ENCODE data around the gene FKBP5.

Gene FKBP5

GRCh38 chr6:35624341-35625070 lies 64.2 kb downstream of the FKBP5 start:
- DNase-seq (ENCODE audit: low read depth, low spot score): no peak
- TF ChIP-seq CTCF (IDR thresholded peaks at IDR 0.05; ENCODE audit: low read depth, low read length): peak; percentile 44
- in situ Hi-C loops (cut with HindIII; ENCODE audit: low sequenced_read_pairs): no loop called here
- H3K4me3 ChIP-seq (ENCODE audit: low read depth, low read length): no peak overlapping the region

DNA sequence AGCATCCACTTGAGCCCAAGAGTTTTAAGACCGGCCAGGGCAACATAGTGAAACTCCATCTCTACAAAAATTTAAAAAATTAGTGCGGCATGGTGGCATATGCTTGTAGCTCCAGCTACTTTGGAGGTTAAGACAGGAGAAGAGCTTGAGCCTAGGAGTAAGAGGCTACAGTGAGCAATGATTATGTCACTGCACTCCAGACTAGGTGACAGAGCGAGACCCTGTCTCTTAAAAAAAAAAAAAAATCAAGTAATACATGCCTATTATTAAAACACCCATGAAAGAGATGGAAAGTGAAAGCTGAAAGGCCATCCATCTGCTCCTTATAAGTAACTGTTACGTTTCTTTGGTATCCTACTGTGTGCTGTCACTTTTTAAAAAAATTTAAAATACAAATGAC lies 66.4 kb downstream of the FKBP5 start:
- H3K4me3 ChIP-seq (ENCODE audit: low read depth, low read length): no peak overlapping the region
- in situ Hi-C loops (cut with HindIII; ENCODE audit: low sequenced_read_pairs): no loop called here
- DNase-seq (ENCODE audit: low read depth, low spot score): no peak
- TF ChIP-seq CTCF (IDR thresholded peaks at IDR 0.05; ENCODE audit: low read depth, low read length): no peak

- no peak for TF ChIP-seq CTCF (IDR thresholded peaks at IDR 0.05; ENCODE audit: low read depth, low read length)
- in situ Hi-C loops (cut with HindIII; ENCODE audit: low sequenced_read_pairs): no loop called here
- DNase-seq (ENCODE audit: low read depth, low spot score): no peak
- no peak overlapping the region for H3K4me3 ChIP-seq (ENCODE audit: low read depth, low read length)
Measured at GRCh38 chr6:35620706-35621105, 68.0 kb downstream of the FKBP5 start.

GRCh38 chr6:35613762-35614161 lies 75.0 kb downstream of the FKBP5 start:
- no peak overlapping the region for H3K4me3 ChIP-seq (ENCODE audit: low read depth, low read length)
- in situ Hi-C loops (cut with HindIII; ENCODE audit: low sequenced_read_pairs): no loop called here
- DNase-seq (ENCODE audit: low read depth, low spot score): no peak
- TF ChIP-seq CTCF (IDR thresholded peaks at IDR 0.05; ENCODE audit: low read depth, low read length): no peak

- no peak overlapping the region for H3K4me3 ChIP-seq (ENCODE audit: low read depth, low read length)
- TF ChIP-seq CTCF (IDR thresholded peaks at IDR 0.05; ENCODE audit: low read depth, low read length): no peak
- DNase-seq (ENCODE audit: low read depth, low spot score): peak; percentile 81
- in situ Hi-C loops (cut with HindIII; ENCODE audit: low sequenced_read_pairs): no loop called here
Measured at GRCh38 chr6:35611240-35611639, 77.5 kb downstream of the FKBP5 start.

GRCh38 chr6:35610830-35611229 lies 77.9 kb downstream of the FKBP5 start:
- H3K4me3 ChIP-seq (ENCODE audit: low read depth, low read length): no peak overlapping the region
- in situ Hi-C loops (cut with HindIII; ENCODE audit: low sequenced_read_pairs): no loop called here
- TF ChIP-seq CTCF (IDR thresholded peaks at IDR 0.05; ENCODE audit: low read depth, low read length): no peak
- DNase-seq (ENCODE audit: low read depth, low spot score): no peak

All from astrocyte of the spinal cord (primary cell).